GM12874 (cell line): Measurements from ENCODE around the gene RGL1.

Experiments used
- CTCF ChIP-seq: IDR thresholded peaks from 2 replicates; pipeline ENCODE4 v1.5.1; 2011; ENCODE audit warnings: low read depth, mild to moderate bottlenecking, control low read depth, low read length, moderate library complexity; ENCODE audit not compliant: insufficient read depth

RGL1 gene

DNA sequence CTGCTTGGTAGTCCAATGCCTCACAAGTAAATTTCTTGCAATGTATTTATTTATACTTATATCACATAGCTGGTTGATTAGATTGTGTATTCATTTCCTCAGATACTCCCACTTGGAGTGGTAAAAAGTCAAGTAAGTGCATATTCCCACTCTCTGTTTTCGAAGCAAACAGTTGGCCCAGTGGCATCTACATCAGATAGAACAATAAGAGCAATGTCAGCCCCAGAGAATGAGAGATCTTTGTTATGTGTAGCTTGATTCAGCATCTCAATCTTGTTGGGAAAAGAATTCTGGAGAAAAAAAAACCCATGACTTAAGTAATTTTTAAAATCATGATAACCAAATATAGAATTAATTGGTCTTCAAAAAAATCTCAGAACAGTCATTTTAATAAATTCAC lies 25.5 kb downstream of the RGL1 start:
- no peak for TF ChIP-seq CTCF

GRCh38 chr1:183831311-183831710 lies 26.4 kb downstream of the RGL1 start:
- no peak for TF ChIP-seq CTCF

DNA sequence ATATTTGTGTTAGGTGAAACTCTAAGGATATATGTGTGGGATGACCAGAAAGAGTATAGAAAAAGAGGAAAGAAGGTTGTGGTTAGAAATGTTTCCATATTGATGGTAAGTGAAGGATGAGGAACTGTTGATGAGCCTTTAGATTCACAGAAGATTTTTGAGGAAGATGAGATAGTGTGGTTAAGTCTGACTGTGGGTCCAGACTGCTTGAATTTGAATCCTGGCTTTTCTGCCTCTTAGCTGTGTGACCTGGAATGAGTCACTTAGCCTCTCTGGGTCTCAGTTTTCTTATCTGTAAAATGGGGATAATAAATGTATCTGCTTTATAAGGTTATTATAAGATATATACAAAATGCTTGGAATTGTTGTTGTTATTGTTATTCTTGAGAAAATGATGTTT lies 27.5 kb downstream of the RGL1 start:
- no peak for TF ChIP-seq CTCF

DNA sequence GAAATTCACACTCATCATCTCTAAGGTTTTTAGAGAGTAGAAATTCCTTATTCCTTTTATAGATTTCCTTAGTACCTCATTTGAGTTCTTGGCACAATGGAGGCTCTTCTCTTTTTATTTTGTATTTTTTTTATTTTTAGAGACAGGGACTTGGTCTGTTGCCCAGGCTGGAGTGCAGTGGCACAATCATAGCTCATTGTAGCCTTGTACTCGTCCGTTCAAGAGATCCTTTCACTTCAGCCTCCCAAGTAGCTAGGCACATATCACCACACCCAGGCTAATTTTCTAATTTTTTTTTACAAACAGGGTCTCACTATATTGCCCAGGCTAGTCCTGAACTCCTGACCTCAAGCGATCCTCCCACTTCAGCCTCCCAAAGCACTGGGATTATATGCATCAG lies 29.6 kb downstream of the RGL1 start:
- TF ChIP-seq CTCF: no peak

DNA sequence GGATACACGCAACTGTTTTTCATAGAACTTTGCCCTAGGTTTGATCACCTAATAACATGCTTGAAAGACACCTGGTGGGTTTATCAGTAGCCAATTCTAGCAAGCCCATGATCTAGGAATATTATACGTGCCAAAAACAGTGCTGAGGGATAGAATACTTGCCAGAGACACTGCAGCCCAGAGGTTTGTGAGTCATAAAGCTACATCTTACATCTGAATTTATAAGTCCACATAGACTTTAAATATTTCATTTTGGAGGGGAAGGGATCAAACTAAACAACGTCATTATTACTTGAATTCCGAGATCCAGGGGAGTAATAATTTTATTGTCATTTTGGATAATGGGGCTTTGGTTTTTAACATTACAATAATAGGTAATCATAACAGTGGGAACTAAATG lies 31.7 kb downstream of the RGL1 start:
- no peak for TF ChIP-seq CTCF

GRCh38 chr1:183837062-183837461 lies 32.1 kb downstream of the RGL1 start:
- no peak for TF ChIP-seq CTCF

DNA sequence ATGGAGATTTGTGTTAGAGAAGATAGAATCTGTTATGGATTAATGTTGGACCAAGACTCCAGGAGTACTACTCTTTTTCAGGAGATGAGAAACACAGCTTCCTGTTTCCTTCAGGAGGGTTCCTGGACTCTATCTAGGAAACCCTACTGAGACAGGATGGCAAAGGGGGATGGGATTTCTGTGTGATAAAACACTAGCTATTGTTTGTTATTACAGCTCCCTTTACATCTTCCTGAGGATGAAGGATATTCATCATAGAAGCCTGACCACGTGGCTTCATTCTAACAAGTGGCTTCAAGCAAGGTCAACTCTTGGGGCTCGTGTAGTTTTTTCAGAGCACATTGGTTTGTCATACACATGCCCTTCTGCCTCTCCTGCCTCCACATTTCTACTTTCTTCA lies 33.3 kb downstream of the RGL1 start:
- TF ChIP-seq CTCF: no peak

DNA sequence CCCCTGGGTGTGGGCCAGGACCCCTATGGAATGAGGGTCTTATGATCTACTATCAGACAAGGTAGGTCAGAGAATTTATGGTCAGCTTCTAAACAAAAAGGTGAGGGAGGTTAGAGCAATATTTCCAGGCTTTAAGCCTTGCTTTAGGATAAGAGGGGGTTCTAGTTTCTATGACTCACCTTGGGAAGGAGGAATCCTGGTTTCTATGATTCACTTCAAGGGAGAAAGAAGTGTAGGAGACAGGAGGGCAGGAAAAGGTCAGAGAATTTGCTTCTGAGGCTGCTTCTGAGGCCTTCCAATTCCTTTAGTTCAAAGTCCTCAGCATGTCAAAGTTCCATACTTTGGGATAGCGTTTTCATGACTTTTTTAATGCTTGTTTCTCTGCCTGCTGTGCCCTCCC lies 35.2 kb downstream of the RGL1 start:
- TF ChIP-seq CTCF: no peak
